IMR-90 (cell line): Measurements from ENCODE around the gene KAT6B.

ENCODE experiments used
- BHLHE40 ChIP-seq: fragments of 150-350 bp; IDR thresholded peaks from 2 replicates; pipeline ENCODE4 v1.6.1; 2016; ENCODE audit warnings: mild to moderate bottlenecking, low read depth, low read length
- CEBPB ChIP-seq: IDR thresholded peaks from 2 replicates; pipeline ENCODE4 v1.6.1; 2012; ENCODE audit warnings: low read depth, low read length, improper control_type of control experiment
- CHD1 ChIP-seq: IDR thresholded peaks from 2 replicates; pipeline ENCODE4 v1.6.1; 2012; ENCODE audit warnings: low read depth, low read length, improper control_type of control experiment
- MAFK ChIP-seq: IDR thresholded peaks from 2 replicates; pipeline ENCODE4 v1.6.1; 2012; ENCODE audit warnings: low read depth, low read length, improper control_type of control experiment
- MAZ ChIP-seq: IDR thresholded peaks from 2 replicates; pipeline ENCODE4 v1.6.1; 2012; ENCODE audit warnings: low read depth, mild to moderate bottlenecking, low read length, improper control_type of control experiment, moderate library complexity, borderline replicate concordance
- NFE2L2 ChIP-seq: fragments of 150-350 bp; IDR thresholded peaks from 2 replicates; pipeline ENCODE4 v1.6.1; 2016; ENCODE audit warnings: low read depth, mild to moderate bottlenecking, low read length
- POLR2A ChIP-seq: IDR thresholded peaks from 2 replicates; pipeline ENCODE4 v1.6.1; 2012; ENCODE audit warnings: mild to moderate bottlenecking, low read depth, low read length
- RAD21 ChIP-seq: IDR thresholded peaks from 2 replicates; pipeline ENCODE4 v1.6.1; 2012; ENCODE audit warnings: low read length, improper control_type of control experiment
- RCOR1 ChIP-seq: IDR thresholded peaks from 2 replicates; pipeline ENCODE4 v1.6.1; 2012; ENCODE audit warnings: mild to moderate bottlenecking, low read length, improper control_type of control experiment; ENCODE audit not compliant: insufficient replicate concordance
- RFX5 ChIP-seq: IDR thresholded peaks from 2 replicates; pipeline ENCODE4 v1.8.0; 2012; ENCODE audit warnings: low read depth, mild to moderate bottlenecking, low read length, moderate library complexity
- SMC3 ChIP-seq: fragments of 150-350 bp; IDR thresholded peaks from 2 replicates; pipeline ENCODE4 v1.6.1; 2016; ENCODE audit warnings: low read depth, mild to moderate bottlenecking, antibody characterized with exemption, low read length, moderate library complexity
- TF ChIP-seq, protein P1 (sequence below): fragments of 150-350 bp; IDR thresholded peaks from 2 replicates; pipeline ENCODE4 v1.6.1; 2017; ENCODE audit warnings: mild to moderate bottlenecking, antibody characterized with exemption, low read length, low read depth
- TF ChIP-seq, protein P2 (sequence below): conservative IDR thresholded peaks from 2 replicates; pipeline ENCODE4 v1.5.1; 2012; ENCODE audit warnings: mild to moderate bottlenecking, low read depth, low read length, improper control_type of control experiment

DNA sequence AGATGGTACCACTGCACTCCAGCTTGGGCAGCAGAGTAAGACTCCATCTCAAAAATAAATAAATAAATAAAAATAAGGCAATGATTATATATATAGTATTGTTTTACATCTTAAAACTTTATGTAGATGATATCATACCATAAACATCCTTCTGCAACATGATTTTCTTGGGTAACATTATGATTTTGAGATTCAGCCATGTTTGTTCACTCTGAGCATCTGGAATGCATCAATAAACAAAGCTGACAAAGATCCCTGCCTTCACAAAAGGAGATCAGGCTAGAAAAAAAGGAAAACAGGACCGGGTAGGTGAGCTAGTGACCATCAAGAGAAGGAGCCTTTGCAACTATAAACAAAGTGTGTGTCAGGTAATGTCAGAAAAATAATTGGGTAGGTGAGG is 31.9 kb upstream of the KAT6B start:
- TF ChIP-seq, protein P1, sequence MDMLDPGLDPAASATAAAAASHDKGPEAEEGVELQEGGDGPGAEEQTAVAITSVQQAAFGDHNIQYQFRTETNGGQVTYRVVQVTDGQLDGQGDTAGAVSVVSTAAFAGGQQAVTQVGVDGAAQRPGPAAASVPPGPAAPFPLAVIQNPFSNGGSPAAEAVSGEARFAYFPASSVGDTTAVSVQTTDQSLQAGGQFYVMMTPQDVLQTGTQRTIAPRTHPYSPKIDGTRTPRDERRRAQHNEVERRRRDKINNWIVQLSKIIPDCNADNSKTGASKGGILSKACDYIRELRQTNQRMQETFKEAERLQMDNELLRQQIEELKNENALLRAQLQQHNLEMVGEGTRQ = no peak
- TF ChIP-seq, protein P2, sequence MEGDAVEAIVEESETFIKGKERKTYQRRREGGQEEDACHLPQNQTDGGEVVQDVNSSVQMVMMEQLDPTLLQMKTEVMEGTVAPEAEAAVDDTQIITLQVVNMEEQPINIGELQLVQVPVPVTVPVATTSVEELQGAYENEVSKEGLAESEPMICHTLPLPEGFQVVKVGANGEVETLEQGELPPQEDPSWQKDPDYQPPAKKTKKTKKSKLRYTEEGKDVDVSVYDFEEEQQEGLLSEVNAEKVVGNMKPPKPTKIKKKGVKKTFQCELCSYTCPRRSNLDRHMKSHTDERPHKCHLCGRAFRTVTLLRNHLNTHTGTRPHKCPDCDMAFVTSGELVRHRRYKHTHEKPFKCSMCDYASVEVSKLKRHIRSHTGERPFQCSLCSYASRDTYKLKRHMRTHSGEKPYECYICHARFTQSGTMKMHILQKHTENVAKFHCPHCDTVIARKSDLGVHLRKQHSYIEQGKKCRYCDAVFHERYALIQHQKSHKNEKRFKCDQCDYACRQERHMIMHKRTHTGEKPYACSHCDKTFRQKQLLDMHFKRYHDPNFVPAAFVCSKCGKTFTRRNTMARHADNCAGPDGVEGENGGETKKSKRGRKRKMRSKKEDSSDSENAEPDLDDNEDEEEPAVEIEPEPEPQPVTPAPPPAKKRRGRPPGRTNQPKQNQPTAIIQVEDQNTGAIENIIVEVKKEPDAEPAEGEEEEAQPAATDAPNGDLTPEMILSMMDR = no peak
- TF ChIP-seq POLR2A = no peak
- TF ChIP-seq MAZ = no peak
- TF ChIP-seq CEBPB = no peak
- TF ChIP-seq CHD1 = no peak
- TF ChIP-seq SMC3 = no peak
- no peak for TF ChIP-seq BHLHE40
- TF ChIP-seq MAFK = no peak
- TF ChIP-seq RAD21 = no peak
- no peak for TF ChIP-seq NFE2L2
- TF ChIP-seq RFX5 = no peak
- TF ChIP-seq RCOR1 = no peak
